ENCODE measurements around the gene TP53AIP1.

TP53AIP1 gene

GRCh38 chr11:128904303-128904655 lies 38.4 kb downstream of the TP53AIP1 start:
- no peak for DNase-seq
- Histone ChIP-seq H3K4me3 (ENCODE audit: low read depth, low read length) (no peak overlapping the region), H3K36me3 (replicated peaks) (no peaks in the 10 kb centered on the region), H3K27me3 (replicated peaks) (no peaks in the 10 kb centered on the region), H3K27ac (no peak overlapping the region)
- TF ChIP-seq, protein P1, sequence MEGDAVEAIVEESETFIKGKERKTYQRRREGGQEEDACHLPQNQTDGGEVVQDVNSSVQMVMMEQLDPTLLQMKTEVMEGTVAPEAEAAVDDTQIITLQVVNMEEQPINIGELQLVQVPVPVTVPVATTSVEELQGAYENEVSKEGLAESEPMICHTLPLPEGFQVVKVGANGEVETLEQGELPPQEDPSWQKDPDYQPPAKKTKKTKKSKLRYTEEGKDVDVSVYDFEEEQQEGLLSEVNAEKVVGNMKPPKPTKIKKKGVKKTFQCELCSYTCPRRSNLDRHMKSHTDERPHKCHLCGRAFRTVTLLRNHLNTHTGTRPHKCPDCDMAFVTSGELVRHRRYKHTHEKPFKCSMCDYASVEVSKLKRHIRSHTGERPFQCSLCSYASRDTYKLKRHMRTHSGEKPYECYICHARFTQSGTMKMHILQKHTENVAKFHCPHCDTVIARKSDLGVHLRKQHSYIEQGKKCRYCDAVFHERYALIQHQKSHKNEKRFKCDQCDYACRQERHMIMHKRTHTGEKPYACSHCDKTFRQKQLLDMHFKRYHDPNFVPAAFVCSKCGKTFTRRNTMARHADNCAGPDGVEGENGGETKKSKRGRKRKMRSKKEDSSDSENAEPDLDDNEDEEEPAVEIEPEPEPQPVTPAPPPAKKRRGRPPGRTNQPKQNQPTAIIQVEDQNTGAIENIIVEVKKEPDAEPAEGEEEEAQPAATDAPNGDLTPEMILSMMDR (IDR thresholded peaks at IDR 0.05; ENCODE audit: low read depth, low read length, missing control alignments) = no peak
- in situ Hi-C loops (cut with HindIII; ENCODE audit: low pct_ligation_motif_present, low sequenced_read_pairs) = no loop called here

GRCh38 chr11:128903248-128904061 lies 39.2 kb downstream of the TP53AIP1 start:
- H3K36me3 ChIP-seq (replicated peaks) = no peaks in the 10 kb centered on the region
- H3K27me3 ChIP-seq (replicated peaks) = no peaks in the 10 kb centered on the region
- TF ChIP-seq, protein P1 (IDR thresholded peaks at IDR 0.05; ENCODE audit: low read depth, low read length, missing control alignments) = no peak
- in situ Hi-C loops (cut with HindIII; ENCODE audit: low pct_ligation_motif_present, low sequenced_read_pairs) = no loop called here
- H3K27ac ChIP-seq = no peak overlapping the region
- no peak for DNase-seq
- no peak overlapping the region for H3K4me3 ChIP-seq (ENCODE audit: low read depth, low read length)

- no peak overlapping the region for H3K4me3 ChIP-seq (ENCODE audit: low read depth, low read length)
- TF ChIP-seq, protein P1 (IDR thresholded peaks at IDR 0.05; ENCODE audit: low read depth, low read length, missing control alignments) = no peak
- no peaks in the 10 kb centered on the region for H3K36me3 ChIP-seq (replicated peaks)
- no peaks in the 10 kb centered on the region for H3K27me3 ChIP-seq (replicated peaks)
- in situ Hi-C loops (cut with HindIII; ENCODE audit: low pct_ligation_motif_present, low sequenced_read_pairs) = no loop called here
- H3K27ac ChIP-seq = no peak overlapping the region
- peak; percentile 67 for DNase-seq
Measured at GRCh38 chr11:128902515-128903066, 40.1 kb downstream of the TP53AIP1 start.

- DNase-seq = no peak
- Histone ChIP-seq H3K4me3 (ENCODE audit: low read depth, low read length) (no peak overlapping the region), H3K27me3 (replicated peaks) (no peaks in the 10 kb centered on the region), H3K36me3 (replicated peaks) (no peaks in the 10 kb centered on the region), H3K27ac (no peak overlapping the region)
- TF ChIP-seq, protein P1 (IDR thresholded peaks at IDR 0.05; ENCODE audit: low read depth, low read length, missing control alignments) = no peak
- in situ Hi-C loops (cut with HindIII; ENCODE audit: low pct_ligation_motif_present, low sequenced_read_pairs) = no loop called here
Measured at GRCh38 chr11:128901653-128902514, 40.8 kb downstream of the TP53AIP1 start.

- no peaks in the 10 kb centered on the region for H3K27me3 ChIP-seq (replicated peaks)
- no peak overlapping the region for H3K4me3 ChIP-seq (ENCODE audit: low read depth, low read length)
- no peak for DNase-seq
- no peaks in the 10 kb centered on the region for H3K36me3 ChIP-seq (replicated peaks)
- TF ChIP-seq, protein P1 (IDR thresholded peaks at IDR 0.05; ENCODE audit: low read depth, low read length, missing control alignments) = no peak
- in situ Hi-C loops (cut with HindIII; ENCODE audit: low pct_ligation_motif_present, low sequenced_read_pairs) = no loop called here
- no peak overlapping the region for H3K27ac ChIP-seq
Measured at GRCh38 chr11:128900468-128900867, 42.2 kb downstream of the TP53AIP1 start.

Measured in brain microvascular endothelial cell (primary cell).